ENCODE measurements around the gene UBE2F. TPM values are rescaled to one million over a fixed set of nuclear protein-coding genes. Genes with fewer than 3 reads are reported as not detected.
A peak's percentile ranks its signal among the peaks of the same experiment; 100 is the strongest.

The UBE2F gene
- total and polyA plus RNA-seq, 2 of the 13 experiments (the other 11 are each of a cell fraction or from before 2014, with no cell fraction given), result 35.4 to 73.1 TPM

- TF ChIP-seq HNF1A (IDR thresholded peaks at IDR 0.05; ENCODE audit: low read depth) (no peak), HNF1A (CRISPR knock-in tag; IDR thresholded peaks at IDR 0.05; ENCODE audit: borderline replicate concordance) (peak; percentile 71; the same call in 1 of the 2 replicates), ZBTB49 (CRISPR knock-in tag; IDR thresholded peaks at IDR 0.05; ENCODE audit: borderline replicate concordance) (no peak), PRMT3 (CRISPR knock-in tag; IDR thresholded peaks at IDR 0.05; ENCODE audit: borderline replicate concordance, low read depth) (no peak), HNF4A (CRISPR knock-in tag; IDR thresholded peaks at IDR 0.05) (peak; percentile 77), ZMAT3 (CRISPR knock-in tag; conservative IDR thresholded peaks at IDR 0.05) (no peak), ELF1 (CRISPR knock-in tag; IDR thresholded peaks at IDR 0.05) (no peak), ZNF256 (CRISPR knock-in tag; conservative IDR thresholded peaks at IDR 0.05) (no peak), CENPX (CRISPR knock-in tag; IDR thresholded peaks at IDR 0.05) (no peak), ZXDC (CRISPR knock-in tag; IDR thresholded peaks at IDR 0.05) (no peak), ZNF143 (CRISPR knock-in tag; IDR thresholded peaks at IDR 0.05) (no peak), SNAPC2 (CRISPR knock-in tag; IDR thresholded peaks at IDR 0.05) (no peak), RBAK (CRISPR knock-in tag; IDR thresholded peaks at IDR 0.05) (no peak), SOX5 (CRISPR knock-in tag; IDR thresholded peaks at IDR 0.05; ENCODE audit: borderline replicate concordance) (peak; percentile 38; the same call in 1 of the 2 replicates), SOX6 (IDR thresholded peaks at IDR 0.05) (no peak), SOX6 (CRISPR knock-in tag; IDR thresholded peaks at IDR 0.05) (peak; percentile 47), HBP1 (CRISPR knock-in tag; IDR thresholded peaks at IDR 0.05; ENCODE audit: low read depth) (no peak), ZNF33B (CRISPR knock-in tag; IDR thresholded peaks at IDR 0.05) (no peak), ZSCAN5A (CRISPR knock-in tag; IDR thresholded peaks at IDR 0.05; ENCODE audit: borderline replicate concordance) (no peak)
These were observed 63.0 kb downstream of the UBE2F start (continued) for GRCh38 chr2:238029853-238030252.
